Endometrium (tissue), 2 donors: Measurements from ENCODE around the gene SCLT1.
"Not testable (repeated sequence)": the region's sequence is repeated elsewhere in the genome, so short reads cannot be mapped to it uniquely, and the experiment has no call there.

Experiments used
- FAIRE-seq: peaks from 2 replicates; lab custom pipeline; 2012; peaks lifted over from hg19 to GRCh38; lab: Jason Lieb, UNC
- donor health status: control.
- donor health status: control.

Gene SCLT1

GRCh38 chr4:129093191-129093920 is at the start of gene SCLT1:
TSS of gene SCLT1 (minus strand) at chr4:129093539. CDS start at chr4:129093103, 436 bp downstream.
- FAIRE-seq: peak; percentile 96

GRCh38 chr4:129140521-129140920 is 47.2 kb upstream of the SCLT1 start:
- no peak for FAIRE-seq

DNA sequence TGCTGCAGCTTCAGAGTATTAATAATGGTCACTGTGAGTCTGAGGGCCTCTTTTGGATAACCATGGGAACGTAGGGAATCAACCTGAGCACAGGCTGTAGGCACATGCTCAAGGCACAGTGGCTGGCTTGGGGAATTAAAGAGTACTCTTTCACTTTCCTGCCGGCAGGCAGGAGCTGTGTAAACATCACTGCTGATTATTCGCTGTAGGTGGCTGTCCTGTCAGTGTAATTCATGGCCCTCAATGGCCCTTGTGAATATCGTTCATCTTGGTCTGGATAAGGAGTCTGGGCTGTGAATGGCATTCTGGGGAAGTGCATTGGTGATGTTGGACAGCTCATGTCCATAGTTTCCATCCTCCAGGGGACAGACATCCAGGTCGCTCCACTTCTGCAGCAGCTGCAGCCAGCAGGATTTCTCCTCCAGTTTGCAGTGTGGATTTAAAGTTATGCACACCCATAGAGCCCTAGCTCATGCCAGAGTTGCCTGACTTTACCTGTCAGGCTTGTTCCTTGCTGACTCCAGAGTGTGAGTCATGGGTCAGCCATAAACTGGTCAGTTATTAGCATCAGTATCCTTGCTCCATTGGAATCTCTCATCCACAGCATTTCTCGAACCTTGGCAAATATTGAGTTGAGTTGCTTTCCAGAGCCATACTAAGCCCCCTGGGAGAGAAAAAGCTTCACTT is 45.6 kb upstream of the SCLT1 start:
- FAIRE-seq: no peak

GRCh38 chr4:129136433-129136832 is 43.1 kb upstream of the SCLT1 start:
- FAIRE-seq: no peak

- FAIRE-seq: no peak
Measured at GRCh38 chr4:129131343-129131742, 38.0 kb upstream of the SCLT1 start.

GRCh38 chr4:129129143-129129542 is 35.8 kb upstream of the SCLT1 start:
- FAIRE-seq: no peak

DNA sequence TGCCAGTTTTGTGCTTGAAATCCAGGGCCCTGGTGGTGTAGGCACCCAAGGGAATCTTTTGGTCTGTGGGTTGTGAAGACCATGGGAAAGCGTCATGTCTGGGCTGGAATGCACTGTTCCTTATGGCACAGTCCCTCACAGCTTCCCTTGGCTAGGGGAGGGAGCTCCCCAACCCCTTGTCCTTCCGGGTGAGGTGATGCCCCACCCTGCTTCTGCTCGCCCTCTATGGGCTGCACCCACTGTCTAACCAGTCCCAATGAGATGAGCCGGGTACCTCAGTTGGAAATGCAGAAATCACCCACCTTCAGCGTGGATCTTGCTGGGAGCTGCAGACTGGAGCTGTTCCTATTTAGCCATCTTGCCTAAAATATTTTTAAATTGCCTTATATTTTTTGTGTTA is 33.3 kb upstream of the SCLT1 start:
- FAIRE-seq: not testable (repeated sequence)

- no peak for FAIRE-seq
Measured at GRCh38 chr4:129117705-129118104, 24.4 kb upstream of the SCLT1 start.

- no peak for FAIRE-seq
Measured at GRCh38 chr4:129113919-129114318, 20.6 kb upstream of the SCLT1 start.

- FAIRE-seq: no peak
Measured at GRCh38 chr4:129113434-129113833, 20.1 kb upstream of the SCLT1 start.

DNA sequence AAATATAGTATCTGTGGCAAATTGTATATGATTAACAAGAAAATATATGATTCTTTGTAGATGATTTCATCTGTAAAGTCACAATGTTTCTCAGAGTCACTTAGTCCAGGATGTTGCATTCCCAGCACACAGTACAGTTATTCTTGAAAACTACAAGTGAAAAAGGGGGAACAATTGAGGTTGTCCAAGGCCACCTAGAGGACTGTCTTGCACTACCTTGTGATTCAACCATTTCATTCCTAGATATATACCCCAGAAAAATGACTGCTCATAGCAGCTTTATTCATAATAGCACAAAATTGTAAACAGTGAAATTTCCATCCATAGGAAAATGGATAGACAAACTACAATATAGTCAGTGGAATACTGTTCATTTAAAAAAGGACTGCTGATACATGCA is 18.6 kb upstream of the SCLT1 start:
- no peak for FAIRE-seq

DNA sequence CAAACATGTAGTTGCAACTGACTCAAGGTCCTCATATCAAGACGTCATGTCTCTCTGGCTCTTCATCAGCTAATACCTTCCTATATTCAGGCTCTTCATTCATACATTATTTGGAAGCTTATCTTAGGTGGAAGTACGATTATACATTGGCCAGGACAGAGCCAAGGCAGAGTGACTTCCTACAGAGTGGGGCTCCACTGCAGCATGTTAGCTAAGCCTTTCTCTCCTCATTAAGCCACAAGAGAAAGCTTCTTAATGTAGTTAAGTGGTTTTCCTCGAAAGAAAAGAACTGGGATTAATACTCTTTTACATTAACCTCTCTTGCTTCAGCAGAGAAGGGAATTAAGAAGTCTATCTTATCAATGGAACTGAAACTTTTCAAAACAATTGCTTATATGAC is 17.6 kb upstream of the SCLT1 start:
- no peak for FAIRE-seq

- no peak for FAIRE-seq
Measured at GRCh38 chr4:129109965-129110824, 16.9 kb upstream of the SCLT1 start.

DNA sequence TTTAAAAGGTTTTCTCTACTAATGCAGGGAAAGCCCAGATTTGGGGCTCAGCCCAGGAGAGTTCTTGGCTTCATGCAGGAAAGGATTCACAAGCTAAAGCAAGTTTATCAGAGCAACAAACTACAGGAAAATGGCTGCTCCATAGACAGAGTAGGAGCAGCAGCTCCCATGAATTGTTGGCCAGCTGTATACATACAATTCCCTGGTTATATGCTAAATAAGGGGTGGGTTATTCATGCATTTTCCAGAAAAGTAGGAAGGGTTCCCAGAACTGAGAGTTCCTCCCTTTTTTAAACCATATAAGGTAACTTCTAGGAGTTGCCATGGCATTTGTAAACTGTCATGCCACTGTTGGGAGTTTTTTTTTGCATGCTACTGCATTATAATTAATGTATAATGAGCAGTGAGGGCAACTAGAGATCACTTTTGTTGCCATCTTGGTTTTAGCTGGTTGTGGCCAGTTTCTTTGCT is 5.2 kb upstream of the SCLT1 start:
- FAIRE-seq: no peak

- peak; percentile 33 for FAIRE-seq
Measured at GRCh38 chr4:129095811-129096454, 2.6 kb upstream of the SCLT1 start, which contains the start of gene C4orf33. TSS of gene C4orf33 (plus strand) at chr4:129096152. CDS start at chr4:129102611, 6,459 bp downstream.

- peak; percentile 31 for FAIRE-seq
Measured at GRCh38 chr4:129094347-129094746, 1.0 kb upstream of the SCLT1 start.

- no peak for FAIRE-seq
Measured at GRCh38 chr4:129092631-129093190, 628 bp downstream of the SCLT1 start.

- FAIRE-seq: no peak
Measured at GRCh38 chr4:129087516-129087915, 5.8 kb downstream of the SCLT1 start.

DNA sequence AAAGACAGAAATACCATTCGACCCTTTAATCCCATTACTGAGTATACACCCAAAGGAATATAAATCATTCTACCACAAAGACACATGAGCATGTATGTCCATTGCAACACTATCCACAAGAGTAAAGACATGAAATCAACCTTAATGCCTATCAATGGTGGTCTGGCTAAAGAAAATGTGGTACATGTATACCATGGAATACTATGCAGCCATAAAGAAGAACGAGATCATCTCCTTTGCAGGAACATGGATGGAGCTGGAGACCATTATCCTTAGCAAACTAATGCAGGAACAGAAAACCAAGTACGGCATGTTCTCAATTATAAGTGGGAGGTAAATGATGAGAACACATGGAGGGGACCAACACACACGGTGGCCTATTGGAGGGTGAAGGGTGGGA is 7.9 kb downstream of the SCLT1 start:
- FAIRE-seq: no peak

DNA sequence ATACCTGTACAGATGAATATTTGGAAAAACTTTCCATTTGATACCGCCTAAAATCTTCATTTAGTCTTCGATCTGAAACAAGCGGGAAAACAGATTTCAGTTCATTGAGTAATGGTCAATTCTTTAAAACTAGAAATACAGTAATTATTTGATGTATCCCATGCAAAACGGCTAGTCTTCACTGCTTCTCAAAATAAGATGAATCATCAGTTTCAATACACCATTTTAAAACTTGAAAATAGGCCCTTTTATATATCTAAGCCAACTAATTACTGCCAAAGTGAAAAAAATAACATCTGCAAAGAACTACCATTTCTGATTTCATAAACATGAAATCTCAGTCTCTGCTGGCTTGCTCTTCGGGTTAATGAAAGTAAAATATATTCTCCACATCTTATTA is 11.0 kb downstream of the SCLT1 start:
- no peak for FAIRE-seq

GRCh38 chr4:129080129-129080528 is 13.2 kb downstream of the SCLT1 start:
- no peak for FAIRE-seq

GRCh38 chr4:129077326-129077725 is 16.0 kb downstream of the SCLT1 start:
- FAIRE-seq: no peak
